ENCODE data around the gene ITGA7.

DNA sequence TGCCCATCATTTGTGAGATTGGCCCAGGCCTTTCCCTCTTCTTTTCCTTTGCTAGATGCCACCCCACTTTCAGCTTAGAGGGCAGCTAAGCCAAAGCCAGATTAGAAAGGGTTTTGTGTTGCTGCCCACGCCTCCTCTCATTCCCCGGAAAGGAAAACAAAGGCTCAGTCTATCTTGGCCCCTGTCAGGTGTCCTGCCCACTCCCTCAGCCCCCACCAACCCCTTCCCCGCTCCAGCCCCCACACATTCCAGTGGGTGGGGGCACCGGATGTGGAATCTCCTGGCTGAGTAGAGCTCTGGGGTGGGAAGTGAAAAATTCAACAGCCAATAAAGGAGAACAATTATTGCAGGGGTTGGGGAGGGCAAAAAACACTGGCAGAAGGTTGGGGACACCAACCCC is 10.3 kb upstream of the ITGA7 start:
- no peak for TF ChIP-seq CTCF (conservative IDR thresholded peaks at IDR 0.05)
- TF ChIP-seq ZFX (IDR thresholded peaks at IDR 0.05): no peak
